Measurements from ENCODE around the gene DPY19L1.
"Not testable (repeated sequence)": the region's sequence is repeated elsewhere in the genome, so short reads cannot be mapped to it uniquely, and the experiment has no call there.

Gene DPY19L1

DNA sequence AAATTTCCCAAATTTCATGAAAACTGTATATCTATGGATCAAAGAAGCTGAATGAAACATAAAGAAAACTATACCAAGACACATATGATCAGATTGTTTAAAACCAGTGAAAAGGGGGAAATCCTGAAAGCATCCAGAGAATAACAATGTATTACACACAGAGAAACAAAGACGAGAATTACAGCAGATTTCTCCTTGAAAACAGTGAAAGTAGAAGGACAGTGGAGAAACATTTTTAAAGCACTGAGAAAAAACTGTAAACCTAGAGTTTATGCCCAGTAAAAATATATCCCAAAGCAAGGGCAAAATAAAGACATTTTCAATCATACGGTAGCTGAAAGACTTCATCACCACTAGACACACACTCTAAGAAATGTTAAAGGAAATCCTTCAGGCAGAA lies 121.0 kb downstream of the DPY19L1 start:
- DNase-seq, result no peak

DNA sequence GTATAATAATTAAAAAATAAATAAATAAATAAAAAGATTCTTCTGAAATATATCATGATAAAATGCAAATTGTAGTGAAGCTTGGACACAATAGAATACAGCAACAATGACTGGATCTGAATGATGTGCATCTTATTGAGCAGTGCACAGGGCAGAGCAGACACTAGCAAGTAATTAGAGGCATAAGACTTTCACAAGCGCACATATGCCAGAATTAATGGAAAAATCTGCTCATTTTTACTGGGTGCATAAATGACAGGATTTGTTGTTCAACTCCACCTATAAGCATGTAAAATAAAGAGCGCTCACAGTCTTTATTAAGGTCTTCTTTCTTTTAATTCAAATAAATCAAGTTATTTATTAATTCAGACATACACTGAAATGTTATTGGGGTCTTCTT lies 125.0 kb downstream of the DPY19L1 start:
- no peak for DNase-seq

DNA sequence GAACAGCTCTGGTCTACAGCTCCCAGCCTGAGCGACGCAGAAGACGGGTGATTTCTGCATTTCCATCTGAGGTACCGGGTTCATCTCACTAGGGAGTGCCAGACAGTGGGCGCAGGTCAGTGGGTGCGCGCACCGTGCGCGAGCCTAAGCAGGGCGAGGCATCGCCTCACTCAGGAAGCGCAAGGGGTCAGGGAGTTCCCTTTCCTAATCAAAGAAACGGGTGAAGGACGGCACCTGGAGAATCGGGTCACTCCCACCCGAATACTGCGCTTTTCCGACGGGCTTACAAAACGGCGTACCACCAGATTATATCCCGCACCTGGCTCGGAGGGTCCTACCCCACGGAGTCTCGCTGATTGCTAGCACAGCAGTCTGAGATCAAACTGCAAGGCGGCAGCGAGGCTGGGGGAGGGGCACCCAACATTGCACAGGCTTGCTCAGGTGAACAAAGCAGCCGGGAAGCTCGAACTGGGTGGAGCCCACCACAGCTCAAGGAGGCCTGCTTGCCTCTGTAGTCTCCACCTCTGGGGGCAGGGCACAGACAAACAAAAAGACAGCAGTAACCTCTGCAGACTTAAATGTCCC lies 130.9 kb downstream of the DPY19L1 start:
- not testable (repeated sequence) for DNase-seq

DNA sequence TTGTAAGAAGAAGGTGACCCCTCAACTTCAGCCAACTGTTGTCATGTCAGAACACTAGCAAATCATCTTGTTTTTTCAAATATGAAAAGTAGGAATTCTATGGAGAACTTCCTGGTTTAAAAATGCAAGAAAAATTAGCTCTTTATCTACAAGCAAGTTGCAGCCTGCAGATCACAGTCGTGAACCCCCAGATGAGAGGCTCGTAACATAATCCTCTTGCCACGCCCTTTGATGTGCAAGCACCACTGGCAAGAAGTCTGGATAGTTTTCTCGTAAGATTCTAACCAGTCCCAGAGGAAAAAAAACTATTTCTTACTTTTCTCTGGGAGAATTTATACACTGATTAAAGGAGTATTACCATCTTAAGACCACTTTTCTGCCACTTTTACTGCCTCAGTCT lies 132.3 kb downstream of the DPY19L1 start:
- DNase-seq, result no peak

DNA sequence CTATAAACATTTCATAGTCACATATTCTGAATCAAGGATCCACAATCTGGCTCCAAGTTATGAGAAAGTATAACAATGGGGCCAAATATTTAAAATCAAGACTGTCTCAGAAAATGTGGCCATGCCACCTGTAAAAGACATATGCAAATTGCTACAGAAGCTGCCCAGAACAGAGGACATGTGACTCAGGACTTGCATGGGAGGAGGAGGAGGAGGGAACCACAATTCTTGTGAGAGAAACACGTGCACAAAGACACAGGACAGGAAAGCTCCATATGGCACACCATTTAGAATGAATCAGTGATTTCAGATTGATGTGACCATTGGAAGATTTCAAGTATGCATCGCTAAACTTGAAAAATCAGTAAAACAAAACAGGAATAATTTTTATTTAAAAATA lies 133.4 kb downstream of the DPY19L1 start:
- not testable (repeated sequence) for DNase-seq

DNA sequence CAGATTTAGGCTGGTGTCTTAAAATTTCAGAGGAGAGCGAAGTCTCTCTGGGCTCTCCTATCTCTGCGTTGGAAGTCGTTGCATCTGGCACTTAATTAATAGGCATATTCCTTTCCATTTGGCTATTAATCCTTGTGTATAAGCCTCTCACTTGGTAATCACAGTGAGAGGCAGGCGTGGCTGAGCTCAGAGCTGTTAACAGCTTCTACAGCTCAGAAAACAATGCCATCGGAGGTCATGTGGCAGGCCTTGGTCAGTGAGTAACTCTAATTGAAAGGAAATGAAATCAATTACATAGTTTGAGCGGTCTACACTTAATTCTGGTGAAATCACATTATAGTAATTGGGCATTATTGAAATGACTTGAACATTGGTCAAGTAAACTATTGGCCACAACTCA lies 135.1 kb downstream of the DPY19L1 start:
- DNase-seq, result no peak

DNA sequence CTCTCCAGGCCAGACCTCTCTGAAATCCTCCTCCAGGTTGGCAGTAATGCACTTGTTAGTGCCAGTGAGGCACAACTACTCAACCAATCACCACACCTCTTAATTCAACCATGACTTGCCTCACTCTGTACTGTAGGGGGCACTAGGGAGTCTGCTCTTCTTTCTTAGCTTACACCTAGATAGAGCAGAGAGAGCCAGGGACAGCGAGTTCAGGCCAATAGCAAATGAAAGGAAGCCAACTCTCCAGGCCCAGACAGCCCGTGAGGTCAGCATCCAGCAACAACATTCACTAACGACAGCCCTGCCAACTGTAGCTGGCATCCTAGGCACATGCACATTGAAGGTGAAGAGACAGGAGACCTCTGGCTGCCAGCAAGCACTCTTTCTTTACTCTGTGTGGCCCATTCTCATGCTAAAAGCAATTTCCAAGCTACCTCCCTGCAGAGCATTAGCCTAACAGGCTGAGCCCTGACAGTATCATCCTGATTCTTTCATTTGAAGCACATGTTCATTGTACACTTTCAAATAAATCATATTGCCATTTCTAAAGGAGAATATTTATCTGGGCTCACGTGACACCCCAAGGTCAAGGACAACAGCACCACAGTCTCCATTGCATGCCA lies 136.3 kb downstream of the DPY19L1 start:
- DNase-seq, result no peak

DNA sequence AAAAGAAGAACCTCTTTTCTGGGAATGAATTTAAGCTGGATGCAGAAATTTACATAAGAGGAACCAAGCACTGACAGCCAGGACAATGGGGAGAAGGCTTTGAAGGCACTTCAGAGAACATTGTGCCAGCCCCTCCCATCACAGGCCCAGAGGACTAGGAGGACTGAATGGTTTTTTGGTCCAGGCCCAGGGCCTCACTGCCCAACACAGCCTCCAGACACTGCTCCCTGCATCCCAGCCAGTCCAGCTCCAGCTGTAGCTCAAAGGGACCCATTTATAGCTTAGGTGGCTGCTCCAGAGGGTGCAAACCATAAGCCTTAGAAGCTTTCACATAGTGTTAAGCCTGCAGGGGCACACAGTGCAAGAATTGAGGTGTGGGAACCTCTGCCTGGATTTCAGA lies 142.1 kb downstream of the DPY19L1 start:
- DNase-seq, result no peak

DNA sequence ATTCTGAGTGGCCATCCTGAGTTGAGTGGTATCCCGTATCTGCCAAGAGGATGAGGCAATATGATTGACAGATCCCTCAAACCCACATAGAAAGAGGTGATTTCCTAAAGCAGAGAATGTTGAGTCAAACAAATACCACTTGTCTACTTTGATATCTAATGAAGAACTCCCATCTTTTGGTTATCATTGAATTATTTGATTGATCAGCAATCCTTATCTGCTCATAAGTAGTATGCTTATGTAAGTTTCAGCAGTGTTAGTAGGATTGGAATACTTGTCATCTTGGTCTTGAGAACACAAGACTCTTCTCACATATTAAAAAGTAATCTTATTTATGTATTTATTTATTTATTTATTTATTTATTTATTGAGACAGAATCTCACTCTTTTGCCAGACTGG lies 147.3 kb downstream of the DPY19L1 start:
- no peak for DNase-seq

DNA sequence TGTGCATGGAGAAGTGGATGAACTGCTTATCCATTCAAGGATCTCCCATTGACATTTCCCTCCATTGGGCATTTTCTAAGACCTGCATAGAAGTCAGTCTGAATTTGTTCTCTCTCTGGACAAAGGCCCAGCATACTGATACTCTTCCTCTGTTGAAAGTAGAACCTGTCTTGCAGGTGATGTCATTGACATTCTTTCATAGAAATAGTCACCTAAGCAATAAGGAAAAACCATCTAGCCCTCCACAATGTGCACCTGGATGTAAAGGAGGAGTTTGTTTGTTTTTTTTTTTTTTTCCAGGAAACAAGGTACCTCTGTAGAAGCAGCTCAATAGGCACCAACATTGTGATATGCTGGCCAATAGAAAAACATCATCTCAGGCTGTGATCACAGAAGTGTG lies 150.4 kb downstream of the DPY19L1 start:
- DNase-seq, result no peak

DNA sequence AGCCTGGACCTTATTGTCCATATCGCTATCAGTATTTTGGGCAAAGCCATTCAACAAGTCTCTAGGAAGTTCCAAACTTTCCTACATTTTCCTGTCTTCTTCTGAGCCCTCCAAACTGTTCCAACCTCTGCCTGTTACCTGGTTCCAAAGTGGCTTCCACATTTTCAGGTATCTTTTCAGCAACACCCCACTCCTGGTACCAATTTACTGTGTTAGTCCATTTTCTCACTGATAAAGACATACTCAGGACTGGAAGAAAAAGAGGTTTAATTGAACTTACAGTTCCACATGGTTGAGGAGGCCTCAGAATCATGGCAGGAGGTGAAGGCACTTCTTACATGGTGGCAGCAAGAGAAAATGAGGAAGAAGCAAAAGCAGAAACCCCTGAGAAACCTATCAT lies 153.4 kb downstream of the DPY19L1 start:
- DNase-seq, result not testable (repeated sequence)

DNA sequence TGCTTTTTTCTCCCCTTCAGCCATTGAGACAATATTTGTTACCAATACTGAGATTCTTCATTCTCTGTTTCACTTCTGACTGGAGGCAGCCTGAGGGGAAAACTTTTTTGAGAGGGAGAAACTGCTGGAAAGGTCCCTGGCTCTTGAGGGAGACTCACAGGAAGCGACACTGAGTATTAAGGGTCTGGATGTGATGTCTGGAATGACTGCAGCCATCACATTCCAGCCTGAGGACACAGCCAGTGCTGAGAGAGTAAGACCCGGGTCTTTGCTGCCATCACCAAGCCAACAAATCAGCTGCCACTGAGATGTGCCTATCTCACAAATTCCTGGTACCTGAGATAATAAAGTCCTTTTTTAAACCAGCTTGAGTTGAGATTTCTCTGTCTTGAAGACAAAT lies 157.4 kb downstream of the DPY19L1 start:
- DNase-seq, result no peak

DNA sequence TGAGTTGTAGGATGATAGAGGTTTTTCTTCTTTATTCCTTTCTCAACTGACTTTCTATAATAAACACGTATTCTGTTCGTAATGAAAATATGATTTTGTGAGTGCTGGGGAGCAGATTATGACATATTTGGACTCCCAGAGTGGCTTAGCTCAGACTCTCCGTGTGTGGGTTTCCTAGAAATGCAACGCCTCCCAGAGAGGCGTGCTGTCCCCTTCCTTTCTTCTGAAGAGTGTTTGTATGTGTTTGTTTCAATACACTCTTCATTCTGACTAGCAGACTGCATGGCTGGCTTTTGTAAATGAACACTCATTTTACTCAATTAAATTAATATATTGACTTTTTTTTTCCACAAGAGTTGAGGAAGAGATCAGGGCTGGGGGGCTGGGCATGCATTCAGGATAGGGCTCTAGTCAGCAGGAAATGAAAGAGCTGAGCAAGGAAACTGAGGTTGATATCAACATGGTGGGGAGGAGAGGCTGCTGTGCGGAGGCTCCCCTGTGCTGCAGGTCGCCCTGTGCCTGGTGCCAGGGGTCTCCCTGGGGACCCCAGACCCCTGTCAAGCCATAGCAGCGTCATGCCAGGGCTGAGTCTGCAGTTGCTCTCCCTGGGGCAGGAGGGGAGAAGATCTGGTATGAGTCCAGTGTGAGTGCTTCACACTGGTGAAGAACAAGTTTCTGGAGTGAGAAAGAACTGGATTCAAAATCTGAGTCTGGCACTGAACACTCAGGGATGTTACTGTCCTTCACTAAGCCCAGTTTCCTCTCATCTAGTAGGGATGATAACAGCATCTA lies 158.1 kb downstream of the DPY19L1 start:
- DNase-seq, result not testable (repeated sequence)
